ENCODE measurements around the gene DOCK2. TPM values are rescaled to one million over a fixed set of nuclear protein-coding genes. Genes with fewer than 3 reads are reported as not detected.

The DOCK2 gene
- total and polyA plus RNA-seq, 2 of the 8 experiments (the other 6 are each of a cell fraction or from before 2014, with no cell fraction given) = 3.9 to 5.7 TPM

DNA sequence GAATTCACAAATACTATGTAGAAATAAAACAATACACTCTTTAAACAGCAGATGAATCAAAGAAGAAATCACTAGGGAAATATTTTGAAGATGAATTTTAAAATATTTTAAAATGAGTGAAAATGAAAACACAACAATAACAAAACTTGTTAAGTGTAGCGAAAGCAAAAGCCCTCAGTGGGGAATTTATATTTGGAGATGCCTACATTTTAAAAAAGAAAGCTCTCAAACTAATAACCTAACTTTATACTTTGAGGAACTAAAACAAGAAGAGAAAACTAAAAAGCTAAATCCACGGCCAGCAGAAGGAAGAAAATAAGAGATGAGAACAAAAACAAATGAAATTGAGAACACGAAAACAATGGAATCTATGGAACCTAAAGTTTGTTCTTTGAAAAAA, 30.8 kb upstream of the DOCK2 start:
- Histone ChIP-seq H3K36me3 (ENCODE audit: control insufficient read depth in 2 of 4, insufficient read depth in 4 of 4, low read length in 3 of 4) (peaks cover 10 to 24% (median 16%) of the 10 kb centered on the region in 4 experiments; a peak in 7 of 8 replicates), H2BK12ac (ENCODE audit: low read depth, low read length) (no peak overlapping the region), H4K20me1 (replicated peaks in 1 of 2; ENCODE audit: control insufficient read depth in 1 of 2, insufficient read depth in 2 of 2, low read length in 2 of 2) (no peaks in the 10 kb centered on the region), H4K8ac (ENCODE audit: extremely low read depth, insufficient read depth, low read length) (no peak overlapping the region), H2BK5ac (ENCODE audit: low read depth, low read length) (no peak overlapping the region), H3K27me3 (replicated peaks in 1 of 4; ENCODE audit: control insufficient read depth in 3 of 4, extremely low read depth in 1 of 4, insufficient read depth in 3 of 4, low read length in 3 of 4) (no peaks in the 10 kb centered on the region), H3K23ac (ENCODE audit: insufficient read length) (no peak overlapping the region), H3K4me2 (ENCODE audit: insufficient read depth in 1 of 2, low read depth in 2 of 2, low read length in 2 of 2) (no peak overlapping the region), H3K23me2 (ENCODE audit: low read depth, low read length) (no peaks in the 10 kb centered on the region), H3K18ac (ENCODE audit: extremely low read depth, low read length) (no peak overlapping the region), H3K56ac (replicated peaks; ENCODE audit: insufficient read length, low read depth, low read length) (no peak overlapping the region), H3K14ac (ENCODE audit: insufficient read length) (no peak overlapping the region), H3K4ac (replicated peaks; ENCODE audit: insufficient read length, low read depth, low read length) (no peak overlapping the region), H3K4me3 (ENCODE audit: extremely low read depth in 1 of 4, insufficient read depth in 2 of 4, low read depth in 3 of 4, low read length in 4 of 4) (no peak overlapping the region), H3K9me3 (ENCODE audit: insufficient read depth in 2 of 2, low read depth in 1 of 2, low read length in 1 of 2) (no peaks in the 10 kb centered on the region), H2AK5ac (ENCODE audit: low read depth, low read length) (no peak overlapping the region), H4K91ac (replicated peaks; ENCODE audit: insufficient read length, low read length) (no peak overlapping the region), H3K4me1 (replicated peaks in 1 of 4; ENCODE audit: control insufficient read depth in 3 of 4, insufficient read depth in 4 of 4, low read length in 3 of 4) (no peaks in the 10 kb centered on the region), H2BK20ac (ENCODE audit: low read length) (no peak overlapping the region), H4K5ac (ENCODE audit: insufficient read length, low read depth, low read length) (no peak overlapping the region), H3K27ac (ENCODE audit: low read depth, low read length) (no peak overlapping the region), H2AFZ (ENCODE audit: low read length) (no peak overlapping the region), H3K79me1 (ENCODE audit: low read depth, low read length) (no peaks in the 10 kb centered on the region), H2BK120ac (replicated peaks; ENCODE audit: low read depth, low read length) (no peak overlapping the region), H2BK15ac (ENCODE audit: low read length) (no peak overlapping the region), H3K9ac (replicated peaks in 1 of 4; ENCODE audit: extremely low read depth in 1 of 4, low read depth in 3 of 4, low read length in 3 of 4) (no peak overlapping the region), H3K79me2 (ENCODE audit: control insufficient read depth in 1 of 2, insufficient read depth in 2 of 2, low read length in 2 of 2) (no peaks in the 10 kb centered on the region)
- ChIA-PET POLR2A (ENCODE audit: partially characterized antibody) (interaction anchor here (0.8 kb wide), 1 partner anchor 11 kb away, joined by 3 read pairs; no protein-coding TSS in a partner anchor), CTCF (ENCODE audit: partially characterized antibody) (interaction anchor here (0.7 kb wide), 2 partner anchors 105 to 369 kb away, joined by 3 read pairs; no protein-coding TSS in a partner anchor)
- WGBS, 2 experiments (ENCODE audit: extremely low coverage in 1 of 2, insufficient coverage in 1 of 2, insufficient read length in 1 of 2, insufficient replicate concordance in 2 of 2, low coverage in 1 of 2, low lambda C conversion rate in 2 of 2, missing lambda C conversion rate in 1 of 2) = 87% methylated on average over 3 of the region's 3 CpGs; no CpG with 5 or more reads in 1 of the 2 experiments
- DNase-seq (ENCODE audit: low read depth in 1 of 2, low spot score in 2 of 2) = no peak
- FAIRE-seq = no peak
- TF ChIP-seq NRF1 (IDR thresholded peaks at IDR 0.05; ENCODE audit: low read depth, low read length) = no peak
- TF ChIP-seq, protein P1, sequence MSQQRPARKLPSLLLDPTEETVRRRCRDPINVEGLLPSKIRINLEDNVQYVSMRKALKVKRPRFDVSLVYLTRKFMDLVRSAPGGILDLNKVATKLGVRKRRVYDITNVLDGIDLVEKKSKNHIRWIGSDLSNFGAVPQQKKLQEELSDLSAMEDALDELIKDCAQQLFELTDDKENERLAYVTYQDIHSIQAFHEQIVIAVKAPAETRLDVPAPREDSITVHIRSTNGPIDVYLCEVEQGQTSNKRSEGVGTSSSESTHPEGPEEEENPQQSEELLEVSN (IDR thresholded peaks at IDR 0.05) = no peak
- no peak for TF ChIP-seq TCF12 (IDR thresholded peaks at IDR 0.05; ENCODE audit: low read depth, low read length)
- TF ChIP-seq POLR2A (IDR thresholded peaks at IDR 0.05; ENCODE audit: control extremely low read depth in 1 of 2, low read depth in 2 of 2, low read length in 2 of 2) = no peak
- no peak for TF ChIP-seq ZNF274 (IDR thresholded peaks at IDR 0.05; ENCODE audit: borderline replicate concordance, extremely low read depth, low read length)
- TF ChIP-seq RFX5 (IDR thresholded peaks at IDR 0.05; ENCODE audit: borderline replicate concordance, low read depth, low read length) = no peak
- TF ChIP-seq RXRA (IDR thresholded peaks at IDR 0.05; ENCODE audit: insufficient read depth, low read depth, low read length) = no peak
- TF ChIP-seq SAP30 (IDR thresholded peaks at IDR 0.05; ENCODE audit: insufficient read depth, insufficient replicate concordance, low read length) = no peak
- no peak for TF ChIP-seq HDAC2 (IDR thresholded peaks at IDR 0.05; ENCODE audit: borderline replicate concordance in 1 of 2, low read depth in 2 of 2, low read length in 2 of 2)
- TF ChIP-seq, protein P2, sequence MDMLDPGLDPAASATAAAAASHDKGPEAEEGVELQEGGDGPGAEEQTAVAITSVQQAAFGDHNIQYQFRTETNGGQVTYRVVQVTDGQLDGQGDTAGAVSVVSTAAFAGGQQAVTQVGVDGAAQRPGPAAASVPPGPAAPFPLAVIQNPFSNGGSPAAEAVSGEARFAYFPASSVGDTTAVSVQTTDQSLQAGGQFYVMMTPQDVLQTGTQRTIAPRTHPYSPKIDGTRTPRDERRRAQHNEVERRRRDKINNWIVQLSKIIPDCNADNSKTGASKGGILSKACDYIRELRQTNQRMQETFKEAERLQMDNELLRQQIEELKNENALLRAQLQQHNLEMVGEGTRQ (IDR thresholded peaks at IDR 0.05; ENCODE audit: low read length) = no peak
- TF ChIP-seq NANOG (IDR thresholded peaks at IDR 0.05; ENCODE audit: insufficient read depth, low read depth, low read length, poor library complexity, severe bottlenecking) = no peak
- TF ChIP-seq SP1 (IDR thresholded peaks at IDR 0.05; ENCODE audit: low read depth, low read length) = no peak
